Esophagus muscularis mucosa (tissue), 4 donors: ENCODE measurements around the gene CNOT4.

Experiments
- EP300 ChIP-seq: sonication (generic); formaldehyde crosslinking; IDR thresholded peaks from one replicate; pipeline ENCODE4 v1.6.1; 2017; ENCODE audit warnings: antibody characterized with exemption
- POLR2A ChIP-seq: fragments of 450-650 bp; IDR thresholded peaks from one replicate; pipeline ENCODE4 v1.6.1; 2017; ENCODE audit warnings: antibody characterized with exemption, moderate library complexity, mild to moderate bottlenecking, low read depth
- TF ChIP-seq, protein P1 (sequence below), 3 experiments: fragments of 200-600 bp in 2 of 3; fragments of 450-650 bp in 1 of 3; sonication (generic) in 2 of 3; IDR thresholded peaks; one replicate each; pipeline ENCODE4 v1.5.1; 2017 to 2019; ENCODE audit warnings: antibody characterized with exemption in 3 of 3, mild to moderate bottlenecking in 2 of 3, moderate library complexity in 1 of 3

DNA sequence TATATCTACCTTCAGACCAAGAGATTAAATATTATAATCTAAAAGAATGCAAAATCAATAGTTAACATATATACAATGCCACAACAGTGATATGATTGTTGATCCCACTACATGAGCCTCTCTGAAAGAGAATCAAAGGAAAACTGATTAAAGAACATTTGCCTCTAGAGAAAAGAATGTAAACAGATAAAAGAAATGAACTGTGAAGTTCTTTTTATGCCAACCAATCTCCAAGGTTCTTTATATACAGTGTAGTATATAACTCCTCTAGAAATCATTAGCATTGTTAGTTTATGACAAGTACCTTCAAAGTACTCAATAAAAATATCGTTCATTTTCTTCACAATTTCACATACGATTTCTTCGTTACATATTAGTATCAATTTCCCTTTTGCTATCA is 20.1 kb downstream of the CNOT4 start:
- TF ChIP-seq, protein P1, sequence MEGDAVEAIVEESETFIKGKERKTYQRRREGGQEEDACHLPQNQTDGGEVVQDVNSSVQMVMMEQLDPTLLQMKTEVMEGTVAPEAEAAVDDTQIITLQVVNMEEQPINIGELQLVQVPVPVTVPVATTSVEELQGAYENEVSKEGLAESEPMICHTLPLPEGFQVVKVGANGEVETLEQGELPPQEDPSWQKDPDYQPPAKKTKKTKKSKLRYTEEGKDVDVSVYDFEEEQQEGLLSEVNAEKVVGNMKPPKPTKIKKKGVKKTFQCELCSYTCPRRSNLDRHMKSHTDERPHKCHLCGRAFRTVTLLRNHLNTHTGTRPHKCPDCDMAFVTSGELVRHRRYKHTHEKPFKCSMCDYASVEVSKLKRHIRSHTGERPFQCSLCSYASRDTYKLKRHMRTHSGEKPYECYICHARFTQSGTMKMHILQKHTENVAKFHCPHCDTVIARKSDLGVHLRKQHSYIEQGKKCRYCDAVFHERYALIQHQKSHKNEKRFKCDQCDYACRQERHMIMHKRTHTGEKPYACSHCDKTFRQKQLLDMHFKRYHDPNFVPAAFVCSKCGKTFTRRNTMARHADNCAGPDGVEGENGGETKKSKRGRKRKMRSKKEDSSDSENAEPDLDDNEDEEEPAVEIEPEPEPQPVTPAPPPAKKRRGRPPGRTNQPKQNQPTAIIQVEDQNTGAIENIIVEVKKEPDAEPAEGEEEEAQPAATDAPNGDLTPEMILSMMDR (IDR thresholded peaks at IDR 0.05) = no peak
- no peak for TF ChIP-seq POLR2A
- no peak for TF ChIP-seq EP300
